Aorta (tissue), 5 donors: ENCODE measurements around the gene CDK6. TPM values are rescaled to one million over a fixed set of nuclear protein-coding genes. Genes with fewer than 3 reads are reported as not detected.

ENCODE experiments used
- ATAC-seq: fragments of 200-7000 bp; cut with Tn5 transposase; one replicate; pipeline ENCODE4 v1.9.1; 2022; ENCODE audit warnings: moderate library complexity; ENCODE audit not compliant: low FRiP score
- DNase-seq, 2 donors: peaks; one replicate each; pipeline ENCODE4 v3.0.0-alpha.2; 2020
- H3K27ac ChIP-seq, 2 donors: one replicate each; pipeline ENCODE4 v1.5.1; 2013; ENCODE audit warnings: low read length in 2 of 2, mild to moderate bottlenecking in 2 of 2, moderate library complexity in 2 of 2, control low read depth in 1 of 2, inconsistent platforms in 1 of 2, low read depth in 1 of 2
- H3K27me3 ChIP-seq, 2 donors: one replicate each; pipeline ENCODE4 v1.6.1; 2013; ENCODE audit warnings: control low read depth in 1 of 2, low read length in 1 of 2, mild to moderate bottlenecking in 1 of 2, moderate library complexity in 1 of 2; ENCODE audit not compliant: insufficient read depth in 2 of 2, control insufficient read depth in 1 of 2
- H3K36me3 ChIP-seq, 2 donors: one replicate each; pipeline ENCODE4 v1.6.1; 2013; ENCODE audit warnings: control low read depth in 1 of 2, low read length in 1 of 2, mild to moderate bottlenecking in 1 of 2; ENCODE audit not compliant: insufficient read depth in 2 of 2, control insufficient read depth in 1 of 2
- H3K4me1 ChIP-seq, 2 donors: one replicate each; pipeline ENCODE4 v1.6.1; 2013; ENCODE audit warnings: low read length in 2 of 2, control low read depth in 1 of 2, mild to moderate bottlenecking in 1 of 2, moderate library complexity in 1 of 2; ENCODE audit not compliant: insufficient read depth in 2 of 2, control insufficient read depth in 1 of 2
- H3K4me3 ChIP-seq, 2 donors: one replicate each; pipeline ENCODE4 v1.5.1; 2013; ENCODE audit warnings: low read length in 2 of 2, control low read depth in 1 of 2, mild to moderate bottlenecking in 1 of 2
- H3K9me3 ChIP-seq: one replicate; pipeline ENCODE4 v1.6.1; 2013; ENCODE audit warnings: mild to moderate bottlenecking, low read length; ENCODE audit not compliant: control insufficient read depth
- WGBS, 2 donors: extraction: QIAGEN DNeasy Blood & Tissue Kit; methylation state at CpG; one replicate each; pipeline ENCODE4 v1.1.7; 2013; 5-methylcytosine and 5-hydroxymethylcytosine counted together
- intact Hi-C, 2 donors: fragments of 100-400 bp; cut with DNase I; formaldehyde crosslinking; loops; one replicate each; pipeline versions ENCODE4 v1.14.2 to v1.15.0; 2022
- polyA plus RNA-seq, 2 donors: library from polyadenylated mRNA; stranded (reverse); fragments of 200-250 nt; gene quantifications; one replicate each; pipeline ENCODE4 v1.2.3, GENCODE V29; 2013
- total RNA-seq, 2 donors: library from RNA; stranded (reverse); fragmentation: NEBNext Ultra II Directional; extraction: Animal tissue kit (Norgen Biotek cat#: 25700); gene quantifications; one replicate each; pipeline ENCODE4 v1.2.1, GENCODE V29; 2021
- donor health status: healthy with polysubstance abuse.
- donor health status: Bipolar disorder and iron deficiency.
- donor health status: DM: no; HTN: no; CAD: no.
- donor health status: DM: no; HTN: no; CAD: no.
- donor health status: DM: yes; HTN: yes; CAD: no.

CDK6 gene
- total and polyA plus RNA-seq, 4 donors = 2.8 to 26.0 (median 11.4) TPM

GRCh38 chr7:92709150-92709549 lies 127.2 kb downstream of the CDK6 start:
- intact Hi-C loops = no loop called here
- WGBS, 2 donors = 92 to 94% methylated on average over 2 of the region's 2 CpGs
- ATAC-seq = no peak
- DNase-seq = no peak
- Histone ChIP-seq H3K4me3 (no peak overlapping the region), H3K4me1 (peaks cover 0 to under 1% of the 10 kb centered on the region in 2 donors), H3K9me3 (no peaks in the 10 kb centered on the region), H3K27me3 (no peaks in the 10 kb centered on the region), H3K27ac (no peak overlapping the region), H3K36me3 (no peaks in the 10 kb centered on the region)

GRCh38 chr7:92708111-92709042 lies 128.0 kb downstream of the CDK6 start:
- H3K36me3 ChIP-seq = no peaks in the 10 kb centered on the region
- ATAC-seq = no peak
- WGBS, 2 donors = 92 to 93% methylated on average over 5 of the region's 5 CpGs

GRCh38 chr7:92707435-92707834 lies 128.9 kb downstream of the CDK6 start:
- no peaks in the 10 kb centered on the region for H3K9me3 ChIP-seq
- 88 to 94% methylated on average over 3 of the region's 3 CpGs for WGBS, 2 donors
- H3K4me1 ChIP-seq = no peaks in the 10 kb centered on the region
- intact Hi-C loops = no loop called here
- no peak for ATAC-seq
- no peak overlapping the region for H3K27ac ChIP-seq
- H3K36me3 ChIP-seq = peaks cover 0 to 3% of the 10 kb centered on the region in 2 donors
- DNase-seq = no peak
- no peak overlapping the region for H3K4me3 ChIP-seq
- H3K27me3 ChIP-seq = no peaks in the 10 kb centered on the region

More at GRCh38 chr7:92708111-92709042, 128.0 kb downstream of the CDK6 start:
- Histone ChIP-seq H3K27ac (no peak overlapping the region), H3K4me3 (no peak overlapping the region), H3K4me1 (no peaks in the 10 kb centered on the region), H3K27me3 (no peaks in the 10 kb centered on the region), H3K9me3 (no peaks in the 10 kb centered on the region)
- intact Hi-C loops = no loop called here
- DNase-seq = no peak

GRCh38 chr7:92706563-92706962 lies 129.8 kb downstream of the CDK6 start:
- Histone ChIP-seq H3K4me1 (no peaks in the 10 kb centered on the region), H3K9me3 (no peaks in the 10 kb centered on the region), H3K36me3 (peaks cover 0 to 3% of the 10 kb centered on the region in 2 donors), H3K27me3 (no peaks in the 10 kb centered on the region), H3K4me3 (no peak overlapping the region), H3K27ac (no peak overlapping the region)
- DNase-seq (no peak), ATAC-seq (no peak)
- 73 to 90% methylated on average over 2 of the region's 2 CpGs for WGBS, 2 donors
- intact Hi-C loops = no loop called here

- H3K4me1 ChIP-seq = no peaks in the 10 kb centered on the region
- no peak for DNase-seq
- WGBS, 2 donors = 94 to 98% methylated on average over 1 of the region's 1 CpG
- intact Hi-C loops = no loop called here
- no peaks in the 10 kb centered on the region for H3K9me3 ChIP-seq
- no peak for ATAC-seq
- H3K27me3 ChIP-seq = no peaks in the 10 kb centered on the region
- no peak overlapping the region for H3K4me3 ChIP-seq
- no peak overlapping the region for H3K27ac ChIP-seq
- H3K36me3 ChIP-seq = peaks cover 0 to 3% of the 10 kb centered on the region in 2 donors
Measured at GRCh38 chr7:92705831-92706230, 130.5 kb downstream of the CDK6 start.

- intact Hi-C loops = no loop called here
- WGBS, 2 donors = 88 to 92% methylated on average over 3 of the region's 3 CpGs
- Histone ChIP-seq H3K36me3 (peaks cover 0 to 3% of the 10 kb centered on the region in 2 donors), H3K4me1 (no peaks in the 10 kb centered on the region), H3K27me3 (peaks cover 0 to 2% of the 10 kb centered on the region in 2 donors), H3K9me3 (no peaks in the 10 kb centered on the region), H3K4me3 (no peak overlapping the region), H3K27ac (no peak overlapping the region)
- ATAC-seq = no peak
- DNase-seq = no peak
Measured at GRCh38 chr7:92704858-92705257, 131.5 kb downstream of the CDK6 start.

GRCh38 chr7:92702535-92702934 lies 133.8 kb downstream of the CDK6 start:
- Histone ChIP-seq H3K4me1 (peaks cover 3 to 5% of the 10 kb centered on the region in 2 donors), H3K27ac (no peak overlapping the region), H3K4me3 (no peak overlapping the region), H3K36me3 (peaks cover 0 to 3% of the 10 kb centered on the region in 2 donors), H3K27me3 (peaks cover 0 to 2% of the 10 kb centered on the region in 2 donors), H3K9me3 (no peaks in the 10 kb centered on the region)
- intact Hi-C loops = no loop called here
- no peak for DNase-seq
- WGBS, 2 donors = 67 to 79% methylated on average over 1 of the region's 1 CpG
- ATAC-seq = no peak

- H3K27me3 ChIP-seq = peaks cover 0 to 2% of the 10 kb centered on the region in 2 donors
- H3K4me3 ChIP-seq = no peak overlapping the region
- ATAC-seq (no peak), DNase-seq (no peak)
- H3K4me1 ChIP-seq = peaks cover 5 to 6% of the 10 kb centered on the region in 2 donors
- 86 to 91% methylated on average over 4 of the region's 4 CpGs for WGBS, 2 donors
- no peak overlapping the region for H3K27ac ChIP-seq
- H3K36me3 ChIP-seq = peaks cover 0 to 3% of the 10 kb centered on the region in 2 donors
- no peaks in the 10 kb centered on the region for H3K9me3 ChIP-seq
- intact Hi-C loops = loop anchor here in 1 of 2 donors (5.0 kb wide), 1 partner anchor 132 kb away; no protein-coding TSS in a partner anchor
Measured at GRCh38 chr7:92699966-92700514, 136.3 kb downstream of the CDK6 start.
